Measurements from ENCODE around the gene HAL.
"Not testable (repeated sequence)": the region's sequence is repeated elsewhere in the genome, so short reads cannot be mapped to it uniquely, and the experiment has no call there.

Gene HAL

DNA sequence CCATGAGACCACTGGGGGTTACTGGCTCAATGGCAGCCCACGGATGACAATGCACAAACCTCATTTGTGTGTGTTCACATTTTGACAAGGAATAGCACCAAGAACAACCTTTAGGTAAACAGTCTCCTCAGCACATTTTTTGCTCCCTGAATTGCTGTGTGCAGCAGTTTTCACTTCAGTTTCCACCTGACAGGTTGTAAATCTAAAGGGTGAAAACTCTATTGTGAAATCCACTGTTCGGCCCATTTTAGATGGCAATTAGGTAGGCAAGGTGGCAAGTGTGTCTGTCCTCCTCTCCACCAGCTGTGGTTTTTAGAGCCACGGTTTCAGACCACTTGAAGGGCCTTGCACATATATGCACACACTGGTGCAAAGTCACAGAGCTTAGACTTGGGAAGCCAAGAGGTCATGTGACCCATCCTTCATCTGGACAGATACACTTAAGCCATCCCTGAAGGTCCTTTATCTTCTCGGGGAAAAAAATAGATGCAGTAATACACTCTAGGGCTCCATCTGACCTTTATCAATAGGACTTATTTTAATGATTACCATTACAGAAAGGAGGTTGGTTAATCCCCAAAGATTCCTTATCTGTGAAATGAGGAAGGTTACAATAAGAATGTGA, 23.2 kb downstream of the HAL start:
- no peak for DNase-seq

- DNase-seq: no peak
These were observed 25.2 kb downstream of the HAL start for GRCh38 chr12:95970905-95971304.

DNA sequence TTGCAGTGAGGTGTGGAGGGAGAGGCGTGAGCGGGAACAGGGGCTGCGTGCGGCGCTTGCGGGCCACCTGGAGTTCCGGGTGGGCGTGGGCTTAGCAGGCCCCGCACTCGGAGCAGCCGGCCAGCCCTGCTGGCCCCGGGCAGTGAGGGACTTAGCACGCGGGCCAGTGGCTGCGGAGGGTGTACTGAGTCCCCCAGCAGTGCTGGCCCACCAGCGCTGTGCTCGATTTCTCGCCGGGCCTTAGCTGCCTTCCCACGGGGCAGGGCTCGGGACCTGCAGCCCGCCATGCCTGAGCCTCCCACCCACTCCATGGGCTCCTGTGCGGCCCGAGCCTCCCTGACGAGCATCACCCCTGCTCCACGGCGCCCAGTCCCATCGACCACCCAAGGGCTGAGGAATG, 27.0 kb downstream of the HAL start:
- not testable (repeated sequence) for DNase-seq

- DNase-seq: no peak
These were observed 28.8 kb downstream of the HAL start for GRCh38 chr12:95967301-95967700.

GRCh38 chr12:95966287-95966870, 29.8 kb downstream of the HAL start:
- DNase-seq: no peak

- no peak for DNase-seq
These were observed 33.0 kb downstream of the HAL start for GRCh38 chr12:95963096-95963495.

DNA sequence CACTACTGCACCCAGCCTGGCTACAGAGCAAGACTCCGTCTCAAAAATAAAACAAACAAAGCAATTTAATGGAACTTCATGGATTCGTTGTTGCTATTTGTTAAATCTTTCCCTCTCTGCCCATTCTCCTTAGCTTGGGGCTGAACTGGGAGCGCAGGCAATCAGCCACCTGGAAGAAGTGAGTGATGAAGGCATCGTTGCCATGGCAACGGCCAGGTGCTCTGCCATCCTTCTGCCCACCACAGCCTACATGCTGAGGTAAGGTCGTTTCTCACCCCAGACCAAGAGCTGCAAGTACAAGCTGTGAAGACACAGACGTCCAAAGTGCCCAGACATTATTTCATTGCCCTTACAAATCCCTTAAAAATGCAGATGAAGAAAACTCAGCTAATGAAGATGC, 33.9 kb downstream of the HAL start:
- DNase-seq: no peak

DNA sequence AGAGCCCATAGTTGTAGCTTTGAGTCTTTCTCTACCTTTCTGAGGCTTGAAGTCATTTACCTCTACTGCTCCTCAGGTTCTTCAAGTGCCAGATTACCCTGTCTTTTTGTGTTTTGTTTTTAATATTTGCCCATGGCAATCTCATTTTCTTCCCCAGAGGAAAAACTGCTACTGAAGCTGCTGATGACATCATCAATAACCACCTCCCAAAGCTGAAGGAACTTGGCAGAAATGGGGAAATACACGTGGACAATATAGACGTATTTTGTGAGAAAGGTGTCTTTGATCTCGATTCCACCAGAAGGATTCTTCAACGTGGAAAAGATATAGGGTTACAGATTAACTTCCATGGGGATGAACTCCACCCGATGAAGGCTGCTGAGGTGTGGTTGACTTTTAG, 35.9 kb downstream of the HAL start:
- no peak for DNase-seq

- DNase-seq: no peak
These were observed 37.0 kb downstream of the HAL start for GRCh38 chr12:95959107-95959506.

GRCh38 chr12:95956557-95957145, 39.5 kb downstream of the HAL start:
- no peak for DNase-seq

DNA sequence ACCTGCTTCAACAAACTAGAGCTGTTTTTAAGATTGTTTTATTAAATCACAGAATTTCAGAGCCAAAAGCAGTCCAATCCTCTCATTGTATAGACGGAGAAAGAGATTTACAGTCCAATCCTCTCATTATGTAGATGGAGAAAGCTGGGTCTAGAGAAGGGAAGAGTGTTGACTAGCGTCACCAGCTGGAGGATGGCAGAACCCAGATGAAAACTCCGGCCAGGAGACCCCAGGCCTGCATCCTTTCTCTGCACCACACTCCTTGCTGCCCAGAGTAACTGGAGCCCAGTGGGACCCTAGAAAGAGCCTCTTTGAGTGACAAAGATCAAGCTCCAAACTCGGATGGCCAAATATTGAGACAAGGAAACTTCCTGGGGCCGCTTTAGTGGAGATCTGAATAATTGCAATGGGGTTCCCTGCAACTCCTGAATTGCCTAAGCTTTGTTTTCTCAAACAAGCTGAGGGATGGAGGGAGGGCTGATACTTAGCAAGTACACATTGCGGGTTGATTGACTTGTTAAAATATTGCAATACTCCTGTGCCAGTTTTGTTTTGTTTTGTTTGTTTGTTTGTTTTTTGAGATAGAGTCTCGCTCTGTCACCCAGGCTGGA, 40.5 kb downstream of the HAL start:
- no peak for DNase-seq

GRCh38 chr12:95953000-95953399, 43.1 kb downstream of the HAL start:
- no peak for DNase-seq

DNA sequence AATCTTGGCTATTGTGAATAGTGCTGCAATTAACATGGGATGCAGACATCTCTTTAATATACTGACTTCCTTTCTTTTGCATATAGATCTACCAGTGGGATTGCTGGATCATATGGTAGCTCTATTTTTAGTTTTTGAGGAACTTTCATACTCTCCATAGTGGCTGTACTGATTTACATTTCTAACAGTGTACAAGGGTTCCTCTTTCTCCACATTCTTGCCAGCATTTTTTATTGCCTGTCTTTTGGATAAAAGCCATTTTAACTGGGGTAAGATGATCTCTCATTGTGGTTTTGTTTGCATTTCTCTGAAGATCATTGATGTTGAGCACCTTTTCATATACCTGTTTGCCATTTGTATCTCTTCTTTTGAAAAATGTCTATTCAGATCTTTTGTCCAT, 44.6 kb downstream of the HAL start:
- no peak for DNase-seq

DNA sequence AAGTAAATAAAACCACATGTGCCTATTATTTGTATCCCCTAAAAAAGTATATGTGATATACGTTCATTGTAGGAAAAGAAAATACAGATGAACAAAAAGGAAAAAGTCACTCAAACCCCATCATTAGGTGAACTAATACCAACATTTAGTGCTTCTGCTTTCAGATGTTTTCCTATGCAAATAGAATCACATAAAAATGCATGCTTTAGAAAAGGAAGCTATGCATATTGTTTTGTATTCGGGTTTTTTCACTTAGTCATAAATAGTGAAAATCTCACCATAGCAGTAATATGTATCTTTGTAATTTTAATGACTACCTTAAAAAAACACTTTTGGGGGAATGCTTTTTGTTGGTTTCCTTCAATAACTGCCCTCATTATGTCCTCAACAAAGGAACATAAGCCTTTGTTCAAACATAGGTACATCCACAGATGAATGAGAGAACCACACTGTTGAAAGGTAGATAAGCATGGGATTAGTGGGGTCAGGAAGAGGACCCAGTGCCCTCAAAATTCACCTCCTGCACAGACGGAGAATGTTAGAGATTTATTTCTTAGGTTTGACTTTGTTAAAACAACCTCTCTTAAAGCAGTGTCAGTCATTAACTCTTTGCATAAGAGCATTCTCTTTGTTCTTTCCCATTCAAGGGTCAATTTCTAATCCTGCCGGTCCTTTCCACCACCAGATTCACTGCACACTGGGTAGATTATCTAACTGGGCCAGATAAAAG, 46.5 kb downstream of the HAL start:
- DNase-seq: no peak

DNA sequence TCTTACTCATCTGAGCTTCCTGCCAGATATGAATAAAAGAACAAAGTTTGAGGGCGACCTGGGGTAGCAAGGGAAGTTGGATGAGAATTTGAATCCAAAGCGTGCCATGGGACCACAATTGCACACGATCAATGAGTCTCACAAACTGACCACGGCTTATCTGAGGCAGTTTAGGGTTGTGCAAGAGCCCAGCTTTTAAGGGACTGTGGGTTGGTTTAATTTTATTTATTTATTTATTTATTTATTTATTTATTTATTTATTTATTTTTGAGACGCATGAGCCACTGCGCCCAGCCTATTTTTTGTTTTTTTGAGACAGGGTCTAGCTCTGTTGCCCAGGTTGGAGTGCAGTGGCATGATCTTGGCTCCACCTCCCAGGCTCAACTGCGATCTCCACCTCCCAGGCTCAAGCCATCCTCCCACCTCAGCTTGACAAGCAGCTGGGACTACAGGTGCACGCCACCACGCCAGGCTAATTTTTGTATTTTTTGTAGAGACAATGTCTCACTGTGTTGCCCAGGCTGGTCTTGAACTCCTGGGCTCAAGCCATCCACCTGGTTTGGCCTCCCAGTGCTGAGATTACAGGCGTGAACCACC, 51.9 kb downstream of the HAL start:
- DNase-seq: no peak

- DNase-seq: no peak
These were observed 52.8 kb downstream of the HAL start, which contains the start of gene AMDHD1 for GRCh38 chr12:95943330-95943842. Gene AMDHD1 (plus strand): TSS chr12:95943331. CDS start chr12:95943399, 68 bp downstream.

- DNase-seq: no peak
These were observed 53.4 kb downstream of the HAL start, which contains the start of gene CCDC38 for GRCh38 chr12:95942524-95943329. Gene CCDC38 (minus strand): TSS chr12:95942614. CDS start chr12:95936509, 6,105 bp downstream.

DNA sequence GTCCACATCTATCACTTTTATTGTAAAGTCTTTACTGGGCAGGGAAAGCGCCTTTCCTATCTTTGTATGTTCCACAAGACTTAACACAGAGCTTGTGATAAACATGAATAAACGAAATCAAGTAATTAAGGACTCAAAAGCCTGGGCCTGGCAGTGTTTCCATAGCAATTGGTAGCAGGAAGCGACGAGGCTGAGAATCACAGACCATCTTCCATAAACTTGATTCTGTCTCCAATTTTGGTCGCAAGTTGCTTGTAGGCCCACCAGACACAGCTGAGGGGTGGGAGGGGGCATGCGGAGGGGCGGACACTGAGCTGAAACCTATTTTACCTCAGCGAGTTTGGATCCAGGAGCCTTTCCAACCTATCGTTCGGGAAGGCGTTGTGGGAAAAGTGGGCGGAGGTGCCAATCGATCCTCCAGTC, 54.0 kb downstream of the HAL start:
- DNase-seq: no peak

DNA sequence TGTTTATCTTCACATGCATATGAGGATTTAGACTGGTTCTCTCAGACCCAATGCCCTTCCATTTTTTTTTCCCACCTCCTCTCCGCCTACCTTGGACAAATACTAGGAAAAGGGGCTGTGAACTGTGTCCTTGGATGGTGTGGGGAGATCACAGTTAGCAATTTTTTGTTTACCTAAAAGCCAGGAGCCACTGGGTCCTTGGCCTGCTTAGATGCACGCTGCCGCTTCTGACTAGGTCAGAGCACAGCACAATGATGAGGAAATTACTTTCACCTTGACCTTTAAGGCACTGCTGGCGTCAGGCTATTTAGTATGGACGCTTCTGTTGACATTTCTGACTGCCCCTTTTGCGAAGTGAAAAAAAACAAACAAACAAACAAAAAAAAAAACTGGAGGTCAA, 55.6 kb downstream of the HAL start:
- DNase-seq: no peak
